Measurements from ENCODE around the gene ZBTB7C. TPM values are rescaled to one million over a fixed set of nuclear protein-coding genes. Genes with fewer than 3 reads are reported as not detected.
A peak's percentile ranks its signal among the peaks of the same experiment; 100 is the strongest.

Gene ZBTB7C
- total RNA-seq, 4 donors from 2014 or later = 5.0 to 14.1 (median 13.3) TPM

- TF ChIP-seq, protein P1, sequence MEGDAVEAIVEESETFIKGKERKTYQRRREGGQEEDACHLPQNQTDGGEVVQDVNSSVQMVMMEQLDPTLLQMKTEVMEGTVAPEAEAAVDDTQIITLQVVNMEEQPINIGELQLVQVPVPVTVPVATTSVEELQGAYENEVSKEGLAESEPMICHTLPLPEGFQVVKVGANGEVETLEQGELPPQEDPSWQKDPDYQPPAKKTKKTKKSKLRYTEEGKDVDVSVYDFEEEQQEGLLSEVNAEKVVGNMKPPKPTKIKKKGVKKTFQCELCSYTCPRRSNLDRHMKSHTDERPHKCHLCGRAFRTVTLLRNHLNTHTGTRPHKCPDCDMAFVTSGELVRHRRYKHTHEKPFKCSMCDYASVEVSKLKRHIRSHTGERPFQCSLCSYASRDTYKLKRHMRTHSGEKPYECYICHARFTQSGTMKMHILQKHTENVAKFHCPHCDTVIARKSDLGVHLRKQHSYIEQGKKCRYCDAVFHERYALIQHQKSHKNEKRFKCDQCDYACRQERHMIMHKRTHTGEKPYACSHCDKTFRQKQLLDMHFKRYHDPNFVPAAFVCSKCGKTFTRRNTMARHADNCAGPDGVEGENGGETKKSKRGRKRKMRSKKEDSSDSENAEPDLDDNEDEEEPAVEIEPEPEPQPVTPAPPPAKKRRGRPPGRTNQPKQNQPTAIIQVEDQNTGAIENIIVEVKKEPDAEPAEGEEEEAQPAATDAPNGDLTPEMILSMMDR (IDR thresholded peaks at IDR 0.05) = no peak
- DNase-seq (ENCODE audit: low spot score) (no peak), ATAC-seq (ENCODE audit: low FRiP score) (no peak)
Measured at GRCh38 chr18:48190994-48191393, 218.2 kb downstream of the ZBTB7C start.

DNA sequence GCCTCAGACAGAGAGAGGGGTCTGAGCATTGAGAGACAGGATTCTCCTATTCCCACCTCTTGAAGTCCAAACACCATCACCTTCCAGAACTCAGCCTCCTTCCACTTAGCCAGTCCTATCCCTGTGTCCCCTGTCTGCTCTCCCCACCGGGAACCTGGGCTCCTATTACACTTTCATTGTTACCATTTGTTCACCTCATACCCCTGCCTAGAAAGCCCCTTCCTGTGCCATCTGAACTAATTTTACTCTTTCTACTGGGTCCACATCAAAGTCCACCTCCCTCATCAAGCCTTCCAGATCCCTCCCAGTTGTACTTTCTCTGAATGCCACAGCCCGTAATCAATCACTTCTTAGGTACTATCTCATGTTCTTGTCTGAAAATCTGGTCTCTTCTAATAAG is 220.6 kb downstream of the ZBTB7C start:
- ATAC-seq (ENCODE audit: low FRiP score) (no peak), DNase-seq (ENCODE audit: low spot score) (no peak)
- TF ChIP-seq, protein P1 (IDR thresholded peaks at IDR 0.05) = no peak

DNA sequence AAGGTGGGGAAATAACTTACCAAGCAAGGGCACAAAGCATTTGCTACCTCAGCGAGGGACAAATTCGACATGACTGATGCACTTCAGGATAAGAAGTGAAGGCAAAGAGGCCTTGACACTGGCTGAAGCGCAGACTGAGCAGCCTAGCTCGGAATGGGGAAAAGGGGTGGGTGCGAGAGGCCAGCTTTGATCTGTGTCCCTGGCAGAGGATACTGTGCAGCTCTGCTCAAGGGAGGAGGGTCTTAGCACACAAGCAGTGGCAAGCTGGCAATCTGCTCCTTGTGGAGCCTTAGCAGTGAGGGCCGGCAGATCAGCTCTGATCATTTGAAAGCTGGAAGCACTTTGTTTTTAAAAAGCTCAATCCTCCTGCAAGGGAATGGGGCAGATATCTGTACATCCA is 222.3 kb downstream of the ZBTB7C start:
- DNase-seq (ENCODE audit: low spot score) (no peak), ATAC-seq (ENCODE audit: low FRiP score) (no peak)
- TF ChIP-seq, protein P1 (IDR thresholded peaks at IDR 0.05) = no peak

DNA sequence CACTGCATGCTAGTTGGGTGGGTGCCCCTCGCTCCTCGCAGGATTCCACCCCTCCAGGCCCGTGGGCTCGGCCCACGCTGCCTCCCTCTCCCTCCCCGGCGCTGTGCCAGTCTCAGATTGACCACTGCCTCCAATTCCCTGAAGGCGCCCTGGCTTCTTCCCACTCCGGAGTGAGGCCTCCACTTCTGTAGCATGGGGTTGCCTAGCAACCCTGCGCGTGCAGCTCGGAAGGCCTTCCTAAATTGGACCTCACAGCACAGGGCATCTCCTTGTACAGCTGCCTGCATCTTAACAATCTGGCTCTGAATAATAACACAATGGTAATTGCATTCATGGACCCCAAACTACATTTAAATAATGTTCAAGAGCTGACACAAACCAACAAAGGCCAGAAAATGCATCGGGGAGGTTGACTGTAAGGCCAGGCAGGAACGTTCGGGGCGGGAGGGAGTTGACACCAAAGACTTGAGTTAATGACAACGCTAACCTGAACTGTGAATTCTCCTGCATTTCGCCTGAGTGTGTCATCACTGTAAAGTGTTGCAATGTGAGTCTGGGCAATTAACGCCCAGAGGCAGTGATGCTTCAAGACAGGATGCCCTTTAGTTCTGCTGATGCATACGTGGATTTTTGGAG is 222.9 kb downstream of the ZBTB7C start:
- DNase-seq (ENCODE audit: low spot score) (no peak), ATAC-seq (ENCODE audit: low FRiP score) (peak; percentile 71)
- TF ChIP-seq, protein P1 (IDR thresholded peaks at IDR 0.05) = no peak

GRCh38 chr18:48184118-48184517 is 225.1 kb downstream of the ZBTB7C start:
- no peak for DNase-seq (ENCODE audit: low spot score)
- TF ChIP-seq, protein P1 (IDR thresholded peaks at IDR 0.05) = no peak
- ATAC-seq (ENCODE audit: low FRiP score) = peak; percentile 80

DNA sequence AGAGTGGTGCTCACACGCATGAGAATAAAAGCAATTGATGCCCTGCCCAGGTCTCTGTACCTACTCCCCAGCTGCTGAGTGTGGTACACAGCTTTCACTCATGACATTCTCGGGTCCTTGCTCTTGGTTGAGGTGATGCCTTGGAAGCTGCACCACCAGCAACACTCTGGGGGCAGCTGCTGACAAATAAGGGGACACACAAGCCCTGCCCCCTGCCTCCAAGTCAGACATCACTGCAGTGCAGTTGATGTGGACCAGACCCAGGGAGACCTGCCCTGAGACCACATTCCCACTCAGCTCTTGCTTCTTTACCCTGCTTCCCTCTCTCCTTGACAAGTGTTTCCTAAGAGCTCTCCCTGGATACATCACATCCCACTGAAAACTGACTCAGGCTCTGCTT is 225.6 kb downstream of the ZBTB7C start:
- ATAC-seq (ENCODE audit: low FRiP score) = peak; percentile 46
- DNase-seq (ENCODE audit: low spot score) = no peak
- TF ChIP-seq, protein P1 (IDR thresholded peaks at IDR 0.05) = no peak

DNA sequence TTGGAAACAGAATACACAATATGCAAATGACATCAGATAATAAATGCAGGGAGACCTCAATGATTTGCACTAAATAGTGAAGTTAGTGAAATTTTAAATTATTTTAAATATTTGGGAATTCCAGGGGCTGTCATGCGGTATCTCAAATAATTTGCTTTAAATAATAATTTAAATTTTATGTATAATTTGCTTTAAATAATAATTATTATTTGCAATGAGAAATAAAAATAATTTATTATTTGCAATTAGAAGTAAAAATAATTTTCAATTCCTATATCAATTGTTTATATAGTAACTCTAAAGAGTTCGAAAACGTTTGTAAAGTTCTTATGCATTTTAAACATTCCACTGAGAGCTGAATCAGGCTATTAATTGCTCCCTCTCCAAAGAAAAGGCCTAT is 226.4 kb downstream of the ZBTB7C start:
- ATAC-seq (ENCODE audit: low FRiP score) (no peak), DNase-seq (ENCODE audit: low spot score) (no peak)
- TF ChIP-seq, protein P1 (IDR thresholded peaks at IDR 0.05) = no peak
